RWPE2 (cell line): Measurements from ENCODE around the gene CD93.

Source experiments
- ATAC-seq: fragments of 200-7000 bp; cut with Tn5 transposase; 3 replicates; pipeline ENCODE4 v1.9.1; 2021; ENCODE audit warnings: low read depth
- DNase-seq: peaks from one replicate; pipeline ENCODE4 v3.0.0-alpha.2; 2020; ENCODE audit warnings: low spot score
- H3K27ac ChIP-seq: fragments of 450-650 bp; 2 replicates; pipeline ENCODE4 v1.5.1; 2017; ENCODE audit warnings: mild to moderate bottlenecking; ENCODE audit not compliant: poor library complexity, severe bottlenecking
- H3K27me3 ChIP-seq: fragments of 250-450 bp; sonication (Bioruptor Pico); 2 replicates; pipeline ENCODE4 v1.5.1; 2021; ENCODE audit warnings: mild to moderate bottlenecking, moderate library complexity; ENCODE audit not compliant: insufficient read depth, poor library complexity, severe bottlenecking
- H3K36me3 ChIP-seq: fragments of 250-450 bp; sonication (Bioruptor Pico); 2 replicates; pipeline ENCODE4 v1.5.1; 2020; ENCODE audit warnings: low read depth, mild to moderate bottlenecking, moderate library complexity
- H3K4me1 ChIP-seq: fragments of 250-450 bp; sonication (Bioruptor Pico); 2 replicates; pipeline ENCODE4 v1.5.1; 2021; ENCODE audit warnings: mild to moderate bottlenecking, moderate library complexity; ENCODE audit not compliant: insufficient read depth, poor library complexity, severe bottlenecking
- H3K4me3 ChIP-seq: fragments of 250-450 bp; sonication (Bioruptor Pico); 2 replicates; pipeline ENCODE4 v1.5.1; 2021; ENCODE audit warnings: mild to moderate bottlenecking, moderate library complexity; ENCODE audit not compliant: severe bottlenecking
- H3K9me3 ChIP-seq: fragments of 250-450 bp; sonication (Bioruptor Pico); 2 replicates; pipeline ENCODE4 v1.5.1; 2021; ENCODE audit warnings: mild to moderate bottlenecking, moderate library complexity; ENCODE audit not compliant: severe bottlenecking
- CTCF ChIP-seq: fragments of 450-650 bp; IDR thresholded peaks from one replicate; pipeline ENCODE4 v1.5.1; 2017; ENCODE audit warnings: mild to moderate bottlenecking, moderate library complexity; ENCODE audit not compliant: poor library complexity, severe bottlenecking

Gene CD93

DNA sequence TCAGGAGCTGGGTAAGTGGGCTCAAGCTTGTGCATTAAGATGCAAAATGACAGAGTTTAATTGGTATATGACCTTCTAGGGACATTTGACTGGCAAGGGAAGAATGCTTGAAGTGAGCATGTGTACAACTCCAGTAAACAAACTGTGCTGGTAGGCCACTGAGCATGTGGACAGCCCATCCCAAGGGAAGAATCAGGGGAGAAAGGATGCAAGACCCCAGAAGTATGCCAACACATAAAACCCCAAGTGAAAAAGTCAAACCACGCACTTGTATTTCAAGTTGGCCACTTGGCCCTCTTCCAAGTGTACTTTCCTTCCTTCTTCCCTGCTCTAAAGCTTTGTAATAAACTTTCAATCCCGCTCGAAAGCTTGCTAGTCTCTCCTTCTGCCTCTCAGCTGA lies 26.3 kb downstream of the CD93 start:
- H3K27me3 ChIP-seq, result no peaks in the 10 kb centered on the region
- no peak overlapping the region for H3K4me3 ChIP-seq
- H3K9me3 ChIP-seq, result no peaks in the 10 kb centered on the region
- no peak for TF ChIP-seq CTCF
- ATAC-seq (no peak), DNase-seq (no peak)
- H3K27ac ChIP-seq, result no peak overlapping the region
- H3K4me1 ChIP-seq, result no peaks in the 10 kb centered on the region
- no peaks in the 10 kb centered on the region for H3K36me3 ChIP-seq

DNA sequence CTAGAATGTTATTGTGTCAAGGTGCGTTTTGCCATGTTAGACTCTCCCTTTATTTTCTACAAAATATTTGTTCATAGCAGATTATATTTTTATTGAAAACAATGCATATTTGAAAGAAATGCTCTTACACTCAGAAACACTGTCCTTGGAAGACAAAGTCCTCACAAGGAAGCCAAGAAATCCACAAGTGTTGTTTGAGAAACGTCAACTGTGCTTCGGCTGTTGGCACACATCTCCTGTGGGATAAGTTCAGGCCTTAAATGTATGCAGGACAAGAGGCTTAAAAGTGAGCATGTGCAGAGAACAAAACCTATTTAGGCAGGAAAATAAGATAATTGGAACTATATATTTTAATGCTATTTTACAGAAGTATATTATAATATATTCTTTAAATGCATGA lies 27.1 kb downstream of the CD93 start:
- H3K9me3 ChIP-seq, result no peaks in the 10 kb centered on the region
- H3K4me1 ChIP-seq, result no peaks in the 10 kb centered on the region
- no peak overlapping the region for H3K4me3 ChIP-seq
- no peak for TF ChIP-seq CTCF
- H3K27me3 ChIP-seq, result no peaks in the 10 kb centered on the region
- no peak for ATAC-seq
- H3K36me3 ChIP-seq, result no peaks in the 10 kb centered on the region
- no peak for DNase-seq
- no peak overlapping the region for H3K27ac ChIP-seq

- Histone ChIP-seq H3K36me3 (no peaks in the 10 kb centered on the region), H3K27ac (no peak overlapping the region), H3K4me3 (no peak overlapping the region), H3K27me3 (no peaks in the 10 kb centered on the region), H3K4me1 (no peaks in the 10 kb centered on the region), H3K9me3 (no peaks in the 10 kb centered on the region)
- no peak for ATAC-seq
- DNase-seq, result no peak
- peak; percentile 19 for TF ChIP-seq CTCF
These were observed 27.9 kb downstream of the CD93 start for GRCh38 chr20:23058240-23058639.

GRCh38 chr20:23052904-23053303 lies 33.2 kb downstream of the CD93 start:
- no peak for DNase-seq
- H3K27me3 ChIP-seq, result no peaks in the 10 kb centered on the region

More at GRCh38 chr20:23052904-23053303, 33.2 kb downstream of the CD93 start:
- H3K27ac ChIP-seq, result no peak overlapping the region
- no peak for TF ChIP-seq CTCF
- H3K36me3 ChIP-seq, result no peaks in the 10 kb centered on the region
- ATAC-seq, result no peak
- H3K4me3 ChIP-seq, result no peak overlapping the region
- H3K4me1 ChIP-seq, result no peaks in the 10 kb centered on the region
- no peaks in the 10 kb centered on the region for H3K9me3 ChIP-seq
